B cell (primary cell): ENCODE measurements around the gene RHCE. TPM values are rescaled to one million over a fixed set of nuclear protein-coding genes. Genes with fewer than 3 reads are reported as not detected.

Experiments used
- ATAC-seq: fragments of 200-7000 bp; cut with Tn5 transposase; one replicate; pipeline ENCODE4 v1.10.0; 2021; ENCODE audit warnings: low read depth, mild to moderate bottlenecking, moderate number of reproducible peaks, moderate library complexity
- CTCF ChIA-PET: fragments of 350-600 bp; sonication (Branson Sonifier 250); formaldehyde crosslinking; loops from one replicate; lab custom pipeline; 2021; ENCODE audit warnings: antibody characterized with exemption, inconsistent platforms; lab: Charles Lee
- POLR2A ChIA-PET: fragments of 350-600 bp; sonication (Branson Sonifier 250); formaldehyde crosslinking; loops from one replicate; lab custom pipeline; 2021; ENCODE audit warnings: antibody characterized with exemption; lab: Charles Lee
- DNase-seq: peaks from one replicate; pipeline ENCODE4 v3.0.0; 2013
- H2AFZ ChIP-seq: 2 replicates; pipeline ENCODE4 v1.6.1; 2012; ENCODE audit warnings: mild to moderate bottlenecking, low read depth, low read length; ENCODE audit not compliant: insufficient read depth, poor library complexity, severe bottlenecking
- H3K27ac ChIP-seq, 2 donors: 1 replicate in 1 of 2; 2 replicates in 1 of 2; pipeline ENCODE4 v1.5.1; 2012 to 2013; ENCODE audit warnings: low read length in 2 of 2, mild to moderate bottlenecking in 2 of 2, moderate library complexity in 1 of 2
- H3K27me3 ChIP-seq, 4 experiments: fragments of 200-600 bp in 1 of 4; sonication (generic) in 1 of 4; replicated peaks in 1 of 4; 1 replicate in 2 of 4; 2 replicates in 2 of 4; pipeline versions ENCODE4 v1.6.1 to v1.7.0; 2013 to 2016; ENCODE audit warnings: low read length in 3 of 4, mild to moderate bottlenecking in 2 of 4, mixed read lengths in 1 of 4, moderate library complexity in 1 of 4; ENCODE audit not compliant: insufficient read depth in 4 of 4, control insufficient read depth in 3 of 4; ENCODE audit errors: control extremely low read depth in 1 of 4
- H3K36me3 ChIP-seq, 2 experiments: replicated peaks in 1 of 2; 1 replicate in 1 of 2; 2 replicates in 1 of 2; pipeline versions ENCODE4 v1.6.1 to v1.7.1; 2013; ENCODE audit warnings: low read length in 1 of 2; ENCODE audit not compliant: insufficient read depth in 2 of 2, control insufficient read depth in 1 of 2; ENCODE audit errors: control extremely low read depth in 1 of 2, extremely low read depth in 1 of 2
- H3K4me1 ChIP-seq, 2 donors: fragments of 200-600 bp in 1 of 2; sonication (generic) in 1 of 2; 1 replicate in 1 of 2; 2 replicates in 1 of 2; pipeline versions ENCODE4 v1.5.1 to v1.6.1; 2013 to 2017; ENCODE audit warnings: low read length in 2 of 2; ENCODE audit not compliant: control insufficient read depth in 2 of 2, insufficient read depth in 2 of 2
- H3K4me2 ChIP-seq: replicated peaks from 2 replicates; pipeline ENCODE3; 2012; ENCODE audit warnings: mild to moderate bottlenecking, low read depth, low read length; ENCODE audit not compliant: poor library complexity, severe bottlenecking
- H3K4me3 ChIP-seq, 5 experiments: fragments of 200-600 bp in 1 of 5; sonication (generic) in 1 of 5; 1 replicate in 3 of 5; 2 replicates in 2 of 5; pipeline versions ENCODE4 v1.5.1 to v1.7.0; 2011 to 2016; ENCODE audit warnings: low read length in 4 of 5, mild to moderate bottlenecking in 4 of 5, low read depth in 2 of 5, control low read depth in 1 of 5, moderate library complexity in 1 of 5; ENCODE audit not compliant: insufficient read depth in 1 of 5; ENCODE audit errors: control extremely low read depth in 1 of 5, extremely low read depth in 1 of 5
- H3K79me2 ChIP-seq: fragments of 200-600 bp; sonication (generic); one replicate; pipeline ENCODE4 v1.6.0; 2016; ENCODE audit warnings: low read length; ENCODE audit not compliant: control insufficient read depth, insufficient read depth
- H3K9ac ChIP-seq: fragments of 200-600 bp; sonication (generic); 2 replicates; pipeline ENCODE4 v1.6.1; 2017; ENCODE audit warnings: mild to moderate bottlenecking, low read length, moderate library complexity
- H3K9me3 ChIP-seq, 3 donors: one replicate each; pipeline versions ENCODE4 v1.6.1 to v1.7.1; 2013; ENCODE audit warnings: low read length in 2 of 3; ENCODE audit not compliant: control insufficient read depth in 2 of 3, insufficient read depth in 1 of 3; ENCODE audit errors: control extremely low read depth in 1 of 3
- H4K20me1 ChIP-seq: 2 replicates; pipeline ENCODE4 v1.6.0; 2012; ENCODE audit warnings: mild to moderate bottlenecking, low read length; ENCODE audit not compliant: insufficient read depth, control insufficient read depth, poor library complexity, severe bottlenecking
- H3K27ac Mint-ChIP-seq: one replicate; pipeline ENCODE4 v1.8.0; 2021; ENCODE audit warnings: mixed read lengths
- H3K27me3 Mint-ChIP-seq: one replicate; pipeline ENCODE4 v1.8.0; 2021; ENCODE audit warnings: mixed read lengths
- H3K4me1 Mint-ChIP-seq: one replicate; pipeline ENCODE4 v1.8.0; 2021; ENCODE audit warnings: mixed read lengths
- H3K4me3 Mint-ChIP-seq: one replicate; pipeline ENCODE4 v1.8.0; 2021; ENCODE audit warnings: mixed read lengths
- H3K9me3 Mint-ChIP-seq: one replicate; pipeline ENCODE4 v1.8.0; 2022; ENCODE audit warnings: mixed read lengths; ENCODE audit not compliant: insufficient read depth
- CTCF ChIP-seq: fragments of 200-600 bp; IDR thresholded peaks from one replicate; pipeline ENCODE4 v1.8.0; 2022; ENCODE audit warnings: antibody characterized with exemption, mild to moderate bottlenecking
- EZH2 ChIP-seq: IDR thresholded peaks from 2 replicates; pipeline ENCODE4 v1.6.1; 2012; ENCODE audit warnings: borderline replicate concordance, low read depth, mild to moderate bottlenecking, moderate library complexity, low read length; ENCODE audit not compliant: insufficient read depth, poor library complexity, severe bottlenecking
- WGBS: methylation state at CpG from one replicate; pipeline ENCODE4 v1.1.5; 2013; ENCODE audit warnings: missing lambda C conversion rate; ENCODE audit not compliant: insufficient coverage; 5-methylcytosine and 5-hydroxymethylcytosine counted together
- intact Hi-C: fragments of 100-400 bp; cut with micrococcal nuclease; formaldehyde crosslinking; loops from one replicate; pipeline ENCODE4 v1.10.0; 2022
- polyA plus RNA-seq: library from polyadenylated mRNA; depleted of rRNA; stranded (reverse); fragments of >200 nt; gene quantifications from 2 replicates; pipeline ENCODE4 v1.2.3, GENCODE V29; 2012
- total RNA-seq, 2 donors: library from RNA; stranded (reverse); fragments of 120-200 nt in 1 of 2; gene quantifications; 1 replicate in 1 of 2; 2 replicates in 1 of 2; pipeline versions ENCODE4 v1.2.3 to v1.2.4, GENCODE V29; 2013 to 2022

The RHCE gene
- total and polyA plus RNA-seq, 2 donors (not counting 1 experiment from before 2014, with no cell fraction given): 0.28 TPM; not detected in 1

GRCh38 chr1:25356848-25357247, 63.8 kb downstream of the RHCE start:
- H3K27ac ChIP-seq: no peak overlapping the region
- H3K4me1 Mint-ChIP-seq: peaks cover 2% of the 10 kb centered on the region
- WGBS: no CpG with 5 or more reads among the region's 1 CpG
- no peak overlapping the region for H3K4me3 ChIP-seq
- ChIA-PET CTCF (interaction anchor here (0.6 kb wide), 1 partner anchor 14 kb away, joined by 3 read pairs; no protein-coding TSS in a partner anchor), POLR2A (no interaction called here)
- no peaks in the 10 kb centered on the region for H3K79me2 ChIP-seq
- H3K27me3 ChIP-seq: no peaks in the 10 kb centered on the region
- H2AFZ ChIP-seq: no peak overlapping the region
- H3K27ac Mint-ChIP-seq: no peak overlapping the region
- no peak for TF ChIP-seq CTCF
- TF ChIP-seq EZH2: no peak
- H3K4me3 Mint-ChIP-seq: no peak overlapping the region
- intact Hi-C loops: no loop called here
- H3K9me3 Mint-ChIP-seq: no peaks in the 10 kb centered on the region
- H3K4me2 ChIP-seq: no peak overlapping the region
- peaks cover 1 to 58% of the 10 kb centered on the region in 2 experiments for H3K36me3 ChIP-seq
- no peaks in the 10 kb centered on the region for H3K4me1 ChIP-seq
- no peak overlapping the region for H3K9ac ChIP-seq
- H4K20me1 ChIP-seq: peaks cover 20% of the 10 kb centered on the region
- ATAC-seq (no peak), DNase-seq (no peak)
- H3K27me3 Mint-ChIP-seq: no peaks in the 10 kb centered on the region
- H3K9me3 ChIP-seq: no peaks in the 10 kb centered on the region

GRCh38 chr1:25356441-25356840, 64.2 kb downstream of the RHCE start:
- intact Hi-C loops: no loop called here
- no peaks in the 10 kb centered on the region for H3K9me3 Mint-ChIP-seq
- H3K4me3 ChIP-seq: no peak overlapping the region
- CTCF ChIA-PET: no interaction called here
- POLR2A ChIA-PET: no interaction called here
- H3K27me3 Mint-ChIP-seq: no peaks in the 10 kb centered on the region
- no peaks in the 10 kb centered on the region for H3K4me1 ChIP-seq
- DNase-seq (no peak), ATAC-seq (no peak)
- no peak overlapping the region for H2AFZ ChIP-seq
- no peak overlapping the region for H3K4me2 ChIP-seq
- H3K79me2 ChIP-seq: no peaks in the 10 kb centered on the region
- H3K4me3 Mint-ChIP-seq: no peak overlapping the region
- H3K9me3 ChIP-seq: no peaks in the 10 kb centered on the region
- TF ChIP-seq EZH2 (no peak), CTCF (no peak)
- peaks cover 1 to 54% of the 10 kb centered on the region in 2 experiments for H3K36me3 ChIP-seq
- no peak overlapping the region for H3K27ac ChIP-seq
- H3K27me3 ChIP-seq: no peaks in the 10 kb centered on the region
- H3K4me1 Mint-ChIP-seq: peaks cover 2% of the 10 kb centered on the region
- H3K9ac ChIP-seq: no peak overlapping the region
- no peak overlapping the region for H3K27ac Mint-ChIP-seq
- H4K20me1 ChIP-seq: peaks cover 20% of the 10 kb centered on the region
